Renal pelvis (tissue), 4 donors: ENCODE data around the gene RNF144A. TPM values are rescaled to one million over a fixed set of nuclear protein-coding genes. Genes with fewer than 3 reads are reported as not detected.
"Not testable (repeated sequence)": the region's sequence is repeated elsewhere in the genome, so short reads cannot be mapped to it uniquely, and the experiment has no call there.

ENCODE experiments used
- DNase-seq: peaks from one replicate; pipeline ENCODE4 v3.0.0-alpha.2; 2013
- polyA plus RNA-seq, 3 donors: library from polyadenylated mRNA; unstranded; fragments of 120-200 nt; gene quantifications; one replicate each; pipeline ENCODE4 v1.2.1, GENCODE V29; 2013; ENCODE audit not compliant: insufficient read length in 3 of 3

The RNF144A gene
- polyA plus RNA-seq, 3 donors, result 53.1 to 57.7 (median 55.4) TPM

DNA sequence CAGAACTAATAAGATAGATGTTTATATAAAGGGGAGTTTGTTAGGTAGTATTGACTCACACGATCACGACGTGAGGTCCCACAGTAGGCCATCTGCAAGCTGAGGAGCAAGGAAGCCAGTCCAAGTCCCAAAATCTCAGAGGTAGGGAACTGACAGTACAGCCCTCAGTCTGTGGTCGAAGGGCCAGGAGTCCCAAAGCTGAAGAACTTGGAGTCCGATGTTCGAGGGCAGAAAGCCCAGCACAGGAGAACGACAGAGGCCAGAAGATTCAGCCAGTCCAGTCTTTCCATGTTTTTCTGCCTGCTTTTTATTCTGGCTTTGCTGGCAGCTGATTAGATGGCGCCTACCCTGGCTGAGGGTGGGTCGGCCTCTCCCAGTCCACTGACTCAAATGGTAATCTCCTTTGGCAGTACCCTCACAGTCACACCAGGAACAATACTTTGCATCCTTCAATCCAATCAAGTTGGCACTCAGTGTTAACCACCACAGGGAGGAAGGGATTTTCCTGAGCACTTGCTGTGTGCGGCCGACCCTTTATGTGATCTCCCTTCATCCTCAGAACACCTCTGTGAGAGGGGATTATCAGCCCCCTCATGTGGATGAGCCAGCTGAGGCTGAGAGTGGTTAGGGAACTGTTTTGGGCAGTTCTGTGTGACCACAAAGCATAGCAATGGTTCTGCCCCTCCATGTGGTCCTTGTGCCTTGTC, 78.3 kb downstream of the RNF144A start:
- DNase-seq, result no peak

DNA sequence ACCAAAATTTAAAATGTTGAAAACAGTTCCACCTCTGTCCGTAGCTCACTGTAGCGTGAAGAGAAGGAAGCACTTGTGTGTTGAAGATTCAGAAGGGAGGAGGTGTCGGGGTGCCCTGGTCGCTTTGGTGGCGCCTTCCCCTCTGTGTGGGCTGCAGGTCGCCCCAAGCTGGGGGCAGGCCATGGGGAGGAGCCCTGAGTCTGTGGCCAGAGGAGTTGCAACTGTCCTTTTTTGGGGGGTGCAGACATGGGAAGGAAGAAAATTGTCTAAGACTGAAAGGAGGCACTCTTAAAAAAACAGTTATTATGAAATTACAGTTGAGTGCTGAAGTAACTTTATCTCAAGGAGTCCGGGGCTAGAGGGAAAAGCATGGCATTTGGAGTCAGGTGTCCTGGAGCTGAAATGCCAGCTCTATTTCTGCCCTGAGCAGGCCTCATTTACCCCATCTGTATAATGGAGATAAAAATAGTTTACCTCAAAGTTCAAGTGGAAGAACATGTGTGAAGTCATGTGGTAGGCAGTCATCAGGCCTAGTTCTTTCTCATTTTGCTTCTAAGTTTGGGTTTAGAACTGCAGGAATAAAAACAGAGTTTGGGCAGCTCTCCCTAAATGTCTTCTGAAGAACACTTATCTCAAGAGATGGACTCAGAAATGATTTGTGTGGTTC, 82.1 kb downstream of the RNF144A start:
- no peak for DNase-seq

- not testable (repeated sequence) for DNase-seq
These were observed 84.2 kb downstream of the RNF144A start for GRCh38 chr2:7001395-7001794.

DNA sequence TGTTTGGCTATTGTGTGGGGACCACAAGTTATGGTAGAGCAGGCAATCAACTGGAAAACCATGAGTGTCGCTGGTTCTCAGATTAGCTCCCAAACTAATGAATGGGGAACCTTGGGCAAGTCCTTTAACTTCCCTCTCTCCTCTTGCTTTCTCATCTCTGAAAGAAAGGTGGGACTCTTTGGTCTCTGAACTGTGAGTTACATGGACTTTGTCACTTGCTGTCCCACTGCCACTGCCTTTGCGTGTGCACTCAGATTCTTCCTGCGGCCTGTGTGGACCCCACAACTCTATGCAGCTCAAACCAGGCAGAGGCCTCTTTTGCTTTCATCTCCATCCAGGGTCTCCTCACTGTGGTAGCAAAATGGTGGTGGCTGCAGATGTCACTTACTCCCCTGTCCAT, 86.7 kb downstream of the RNF144A start:
- no peak for DNase-seq

GRCh38 chr2:7004636-7005035, 87.4 kb downstream of the RNF144A start:
- no peak for DNase-seq

- no peak for DNase-seq
These were observed 90.3 kb downstream of the RNF144A start for GRCh38 chr2:7007488-7007845.

DNA sequence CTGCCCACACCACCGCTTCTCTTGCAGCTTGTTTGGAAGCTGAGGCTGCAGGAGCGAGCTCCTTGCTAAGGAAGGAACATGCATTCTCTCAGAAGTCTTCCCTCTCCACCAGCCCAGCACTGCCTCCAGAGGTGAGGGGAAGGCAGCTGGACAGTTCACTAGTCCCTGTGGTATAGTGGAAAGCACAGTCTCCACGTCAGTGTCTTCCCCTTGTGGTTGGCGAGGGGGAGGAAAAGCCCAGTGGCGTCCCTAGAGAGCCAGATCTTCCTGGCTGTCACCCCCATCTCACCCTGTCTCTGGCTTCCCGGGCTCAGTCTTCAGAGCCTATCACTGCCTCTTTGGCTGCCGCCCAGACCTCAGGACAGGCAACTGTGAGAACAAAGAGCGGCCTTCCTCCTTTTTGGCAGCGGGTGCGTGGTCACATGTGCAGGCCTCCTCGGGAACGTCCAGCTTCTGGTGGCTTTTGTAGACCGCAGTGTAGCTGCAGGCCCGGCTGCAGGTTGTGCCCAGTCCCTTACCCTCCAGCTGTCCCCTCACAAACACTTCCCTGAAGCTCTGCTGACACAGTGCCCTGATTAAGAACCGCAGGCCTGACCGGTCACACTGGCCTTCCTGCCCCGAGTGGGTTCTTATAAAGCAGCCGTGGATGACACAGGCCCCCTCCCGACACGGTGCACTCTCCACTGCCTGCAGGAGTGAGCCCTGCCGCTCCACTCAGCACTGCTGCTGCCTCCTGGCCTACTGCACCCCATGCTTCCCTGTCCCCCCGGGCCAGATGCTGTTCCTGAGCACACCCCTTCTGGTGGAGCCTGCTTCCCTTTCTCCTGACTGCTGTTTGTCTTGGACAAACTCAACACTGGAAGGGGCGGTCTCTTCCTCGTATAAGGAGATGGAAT, 90.9 kb downstream of the RNF144A start:
- DNase-seq, result no peak

DNA sequence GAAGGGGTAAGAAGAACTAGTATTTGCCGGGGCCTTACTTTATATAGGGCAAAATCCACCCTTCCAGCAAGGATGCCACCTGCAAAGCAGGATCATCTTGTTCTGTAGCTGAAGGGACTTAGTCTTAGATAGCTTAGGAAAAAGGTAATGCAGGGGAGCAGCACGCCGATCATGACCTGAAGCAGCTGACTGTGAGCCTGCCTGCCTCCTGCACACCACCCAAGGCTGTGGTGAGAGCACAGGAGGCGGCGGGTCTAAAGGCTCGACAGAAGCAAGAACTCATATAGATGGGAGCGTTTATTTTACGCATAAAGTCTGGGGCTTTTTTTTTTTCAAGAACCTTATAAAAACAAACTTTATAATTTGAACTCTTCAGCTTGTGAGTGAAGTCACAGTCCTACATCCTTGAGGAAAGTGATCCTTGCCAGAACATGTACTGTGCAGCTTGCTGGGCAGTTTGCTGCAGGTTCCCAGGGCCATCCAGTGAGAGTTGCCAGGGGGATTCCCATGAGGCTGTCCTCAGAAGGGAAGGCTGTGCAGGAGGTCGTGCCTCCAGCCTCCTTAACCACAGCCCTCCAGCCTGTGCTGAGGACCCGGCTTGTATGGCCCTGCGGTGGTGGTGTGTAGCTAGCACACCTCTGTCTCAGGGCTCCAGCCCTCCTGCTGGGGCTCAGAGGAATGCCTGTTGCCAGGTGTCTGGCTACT, 92.1 kb downstream of the RNF144A start:
- DNase-seq, result no peak

DNA sequence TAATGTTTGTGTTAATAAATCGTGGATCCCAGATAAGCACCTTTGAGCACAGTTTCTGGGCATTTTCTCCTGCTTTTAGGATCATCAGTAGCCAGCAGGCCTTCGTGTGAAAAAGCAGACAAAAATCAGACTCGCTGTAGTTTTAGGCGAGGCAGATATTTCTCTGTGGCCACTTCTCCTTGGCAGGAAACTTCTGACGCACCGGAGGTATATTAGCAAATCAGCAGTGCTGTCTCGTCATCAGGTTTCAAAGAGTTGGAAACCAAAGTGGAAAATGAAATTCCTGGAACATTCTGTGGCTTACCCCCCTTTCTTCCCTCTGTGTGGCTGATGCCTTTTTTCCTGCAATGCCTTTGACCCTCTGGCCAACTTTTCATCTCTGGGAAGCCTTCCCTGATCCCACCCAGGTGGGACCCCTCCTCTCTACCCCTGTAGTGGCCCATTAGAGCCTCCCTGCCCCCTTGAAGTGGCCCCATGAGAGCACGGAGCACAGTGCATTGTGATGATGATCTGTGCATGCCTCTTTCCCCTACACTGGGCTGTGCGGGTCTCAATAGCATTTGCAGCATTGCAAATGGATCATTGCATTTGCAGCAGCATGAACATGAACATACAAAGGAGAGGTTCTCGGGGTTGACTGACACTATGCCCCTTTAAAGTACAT, 93.3 kb downstream of the RNF144A start:
- DNase-seq, result no peak

DNA sequence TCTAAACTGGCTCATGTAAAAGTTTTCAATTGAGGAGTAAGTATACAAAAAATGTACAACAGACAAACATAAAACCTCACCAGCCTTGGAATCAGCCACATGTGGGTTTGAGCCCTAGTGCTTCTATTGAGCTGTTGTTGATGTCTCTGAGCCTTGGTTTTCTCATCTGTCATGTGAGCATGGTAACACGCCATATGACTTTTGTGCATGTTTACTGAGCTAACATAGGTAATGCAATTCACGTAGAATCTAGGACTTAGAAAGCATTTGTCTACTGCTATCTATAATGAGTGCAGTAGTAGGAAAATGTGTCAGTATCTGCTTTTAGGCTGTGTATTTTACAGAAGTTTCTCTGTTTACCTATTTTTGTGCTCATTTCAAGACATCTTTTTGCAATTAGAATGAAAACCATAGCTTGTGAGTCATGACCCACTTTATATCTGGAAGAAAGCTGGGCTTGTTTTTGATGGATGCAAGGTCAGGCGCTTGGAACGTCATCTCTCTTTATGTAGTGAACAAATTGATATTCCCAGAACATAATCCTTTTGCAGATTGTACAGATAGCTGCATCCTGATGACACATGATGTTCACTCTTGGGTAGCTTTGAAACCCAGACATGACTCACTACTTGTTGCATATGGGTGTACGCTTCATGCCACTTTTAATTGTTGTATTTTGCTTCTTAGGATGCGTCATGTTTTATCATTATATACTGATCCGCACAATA, 94.3 kb downstream of the RNF144A start:
- DNase-seq, result no peak

- no peak for DNase-seq
These were observed 95.0 kb downstream of the RNF144A start for GRCh38 chr2:7012141-7012764.

DNA sequence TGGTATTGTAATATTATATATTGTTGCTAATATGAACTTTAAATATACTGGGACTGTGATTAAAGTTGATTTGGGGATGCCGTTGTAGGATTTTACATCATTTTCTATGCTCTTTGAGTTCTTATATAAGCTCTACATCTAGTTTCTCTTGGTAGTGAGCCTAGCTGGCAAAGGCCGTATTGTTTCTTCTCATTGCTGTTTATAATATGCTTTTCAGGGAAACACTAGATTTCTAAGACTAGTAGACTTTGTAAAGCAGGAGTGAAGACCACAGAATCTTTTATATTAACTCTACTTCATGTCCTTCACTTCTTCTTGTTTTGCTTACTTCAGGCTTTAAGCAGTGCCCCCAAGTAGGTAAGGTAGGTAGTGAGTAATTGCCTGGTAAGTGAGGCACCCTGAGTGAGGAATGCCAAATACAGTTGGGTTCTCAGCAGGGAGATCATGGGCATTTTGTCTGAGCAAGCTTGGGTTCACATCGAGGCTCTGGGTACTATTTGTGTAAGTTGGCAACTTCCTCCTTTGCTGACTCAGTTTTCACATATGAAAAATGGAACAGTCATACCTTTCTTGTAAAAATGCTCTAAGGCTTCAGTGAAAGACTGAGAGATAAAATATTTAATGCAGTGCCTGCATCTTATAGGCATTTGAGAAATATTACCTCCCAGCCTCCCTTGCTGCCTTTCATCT, 96.4 kb downstream of the RNF144A start:
- no peak for DNase-seq

DNA sequence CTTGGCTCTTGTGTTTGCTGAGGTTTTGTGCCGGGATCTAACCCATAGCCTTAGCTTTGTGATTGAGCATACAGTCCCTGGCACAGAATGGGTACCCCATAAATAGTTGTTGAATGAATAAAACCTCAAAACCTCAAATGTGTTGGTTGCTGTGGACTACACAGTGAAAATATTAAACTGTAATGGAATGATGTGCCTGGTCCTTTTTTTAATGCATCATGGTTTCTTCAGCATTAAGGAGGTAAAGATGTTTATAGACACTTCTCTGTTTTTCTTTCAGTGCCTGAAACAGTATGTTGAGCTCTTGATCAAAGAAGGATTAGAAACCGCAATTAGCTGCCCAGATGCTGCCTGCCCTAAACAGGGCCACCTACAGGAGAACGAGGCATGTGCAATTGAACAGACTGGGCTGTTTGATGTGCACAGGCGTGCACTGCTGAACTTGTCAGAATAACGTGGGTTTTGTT, 97.0 kb downstream of the RNF144A start:
- DNase-seq, result no peak

- no peak for DNase-seq
These were observed 98.1 kb downstream of the RNF144A start for GRCh38 chr2:7015007-7015950.

DNA sequence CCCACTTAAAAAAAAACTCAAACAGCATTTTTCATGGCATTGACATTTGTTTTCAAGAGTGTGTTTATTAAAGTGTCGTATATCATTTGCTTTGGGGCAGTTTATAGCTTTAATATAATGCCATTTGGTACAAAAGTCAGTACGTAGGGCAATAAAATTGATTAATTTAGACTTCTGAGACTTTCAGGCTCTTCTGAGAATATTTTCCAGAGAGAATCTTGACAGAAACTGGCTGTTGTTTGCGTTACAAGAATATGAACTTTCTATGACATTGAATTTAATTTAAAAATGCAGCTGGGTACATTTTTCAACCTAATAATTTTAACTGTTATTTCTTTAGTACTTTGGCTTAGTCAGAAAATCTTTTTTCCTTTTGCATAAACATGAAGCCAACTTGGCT, 98.9 kb downstream of the RNF144A start:
- peak; percentile 83 for DNase-seq

GRCh38 chr2:7016601-7017211, 99.5 kb downstream of the RNF144A start:
- no peak for DNase-seq

DNA sequence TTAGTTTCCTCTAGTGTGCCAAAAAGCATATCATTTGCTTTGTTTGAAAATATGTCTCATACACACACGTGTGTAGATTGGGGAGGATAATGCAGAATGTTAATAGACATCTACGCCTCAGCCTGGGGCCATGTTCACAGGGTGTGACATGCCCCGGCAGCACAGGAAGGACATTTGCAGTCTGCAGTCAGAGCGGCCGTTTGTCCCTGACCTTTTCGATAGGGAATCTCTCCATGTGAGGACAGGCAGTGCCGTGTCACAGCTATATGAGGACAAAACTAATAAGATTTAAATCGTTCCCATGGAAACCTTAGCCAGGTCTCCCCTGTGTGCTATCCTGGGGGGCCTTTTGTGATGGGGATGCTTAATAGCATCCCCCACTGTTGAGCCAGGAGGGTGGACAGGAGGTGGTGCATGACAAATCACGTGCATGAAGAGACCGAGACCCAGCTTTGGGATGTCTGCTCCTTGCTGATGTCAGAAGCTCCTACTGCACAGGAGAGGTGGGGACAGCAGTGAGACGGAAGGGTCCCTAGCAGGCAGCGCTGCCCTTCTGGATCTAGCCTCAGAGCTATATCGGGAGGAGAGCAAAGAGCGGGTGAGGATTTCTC, 100.6 kb downstream of the RNF144A start:
- no peak for DNase-seq
